HG02610 (cell line): ENCODE results near the gene SIX1.

Experiments used
- ATAC-seq: cut with Tn5 transposase; IDR thresholded peaks from one replicate; pipeline ENCODE4 v1.9.1; 2021; ENCODE audit warnings: mild to moderate bottlenecking, moderate library complexity; ENCODE audit not compliant: unreplicated experiment

SIX1 gene

DNA sequence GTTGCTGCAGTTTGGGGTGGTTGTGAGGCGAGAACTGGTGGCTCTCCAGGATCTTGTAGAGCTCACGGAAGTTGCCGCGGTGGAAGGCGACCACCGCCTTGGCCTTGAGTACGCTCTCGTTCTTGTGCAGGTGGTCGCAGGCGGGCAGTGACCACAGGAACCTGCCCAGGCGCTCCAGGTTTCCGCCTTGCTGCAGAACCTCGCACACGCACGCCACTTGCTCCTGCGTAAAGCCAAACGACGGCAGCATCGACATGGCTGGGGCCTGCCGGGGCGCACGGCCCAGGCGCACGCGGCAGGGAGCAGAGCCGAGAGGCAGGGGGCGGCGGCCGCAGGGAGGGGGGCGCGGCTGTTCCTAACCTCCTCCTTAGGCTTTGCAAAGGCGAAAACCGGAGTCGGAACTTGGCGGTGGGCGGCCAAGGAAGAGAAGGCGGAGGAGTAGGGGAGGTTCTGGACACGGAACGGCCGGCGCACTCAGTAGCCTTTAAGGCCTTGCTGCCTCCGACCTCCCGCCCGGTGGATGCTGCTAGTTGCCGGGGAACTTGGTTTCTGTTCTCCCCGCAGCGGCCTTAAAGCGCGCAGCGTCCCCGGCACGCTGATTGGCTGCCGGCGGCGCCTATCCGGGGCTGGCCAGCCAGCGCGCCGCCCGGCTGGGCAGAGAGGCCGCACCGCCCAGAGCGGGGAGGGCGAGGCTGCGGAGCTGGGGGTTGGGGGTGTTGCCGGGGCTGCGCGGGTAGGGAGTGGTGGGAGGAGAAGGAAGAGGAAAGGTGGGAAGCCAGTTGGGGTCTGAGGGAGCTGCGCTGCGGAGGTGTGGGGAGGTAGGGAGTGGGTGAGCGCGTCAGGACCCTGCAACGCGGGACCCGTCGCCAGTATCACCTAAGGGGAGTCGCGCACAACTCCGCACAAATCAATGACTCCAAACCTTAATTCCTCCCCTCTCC is at the start of gene SIX1:
SIX1 (minus strand) TSS at position 544 of the 941 bp plus-strand sequence; CDS start at position 256, 288 bp downstream.
- peak; percentile 62 for ATAC-seq

DNA sequence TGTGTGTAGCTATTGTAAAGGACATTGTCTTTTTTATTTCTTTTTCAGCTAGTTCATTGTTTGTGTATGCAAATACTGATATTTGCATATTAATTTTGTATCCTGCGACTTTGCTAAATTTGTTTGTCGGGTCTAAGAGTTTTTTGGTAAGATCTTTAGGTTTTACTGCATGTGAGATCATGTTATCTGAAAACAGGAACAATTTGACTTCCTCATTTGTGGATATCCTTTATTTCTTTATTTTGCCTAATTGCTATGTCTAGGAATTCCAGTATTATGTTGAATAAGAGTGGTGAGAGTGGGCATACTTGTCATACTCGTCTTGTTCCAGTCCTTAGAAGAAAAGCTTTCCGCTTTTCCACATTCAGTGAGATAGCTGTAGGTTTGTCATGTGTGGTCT is 46.0 kb upstream of the SIX1 start:
- no peak for ATAC-seq

DNA sequence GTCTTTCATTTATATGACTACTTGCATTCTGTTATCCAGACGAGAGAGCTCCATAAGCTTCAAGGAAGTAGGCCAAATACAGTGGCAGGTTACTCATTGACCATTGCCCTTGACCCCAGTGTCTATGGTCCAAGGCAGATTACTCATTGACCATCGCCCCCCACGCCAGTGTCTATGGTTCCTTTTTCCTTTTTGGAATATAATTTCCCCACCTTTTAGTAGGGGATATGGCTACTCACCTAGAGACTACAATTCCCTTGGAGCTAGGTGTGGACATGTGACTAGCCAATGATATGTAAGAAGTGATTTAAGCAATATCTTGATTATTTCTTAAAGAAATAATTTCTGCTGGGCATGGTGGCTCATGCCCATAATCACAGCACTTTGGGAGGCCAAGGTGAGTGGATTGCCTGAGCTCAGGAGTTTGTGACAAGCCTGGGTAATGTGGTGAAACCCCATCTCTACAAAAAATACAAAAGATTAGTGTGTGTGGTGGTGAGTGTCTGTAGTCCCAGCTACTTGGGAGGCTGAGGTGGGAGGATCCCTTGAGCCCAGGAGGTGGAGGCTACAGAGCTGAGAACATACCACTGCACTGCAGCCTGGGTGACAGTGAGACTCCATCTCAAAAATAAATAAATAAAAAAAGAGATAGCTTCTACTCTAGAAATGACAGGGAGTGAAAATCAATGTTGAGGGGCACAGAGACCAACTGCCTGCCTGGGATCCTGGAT is 42.3 kb upstream of the SIX1 start:
- ATAC-seq, result no peak

DNA sequence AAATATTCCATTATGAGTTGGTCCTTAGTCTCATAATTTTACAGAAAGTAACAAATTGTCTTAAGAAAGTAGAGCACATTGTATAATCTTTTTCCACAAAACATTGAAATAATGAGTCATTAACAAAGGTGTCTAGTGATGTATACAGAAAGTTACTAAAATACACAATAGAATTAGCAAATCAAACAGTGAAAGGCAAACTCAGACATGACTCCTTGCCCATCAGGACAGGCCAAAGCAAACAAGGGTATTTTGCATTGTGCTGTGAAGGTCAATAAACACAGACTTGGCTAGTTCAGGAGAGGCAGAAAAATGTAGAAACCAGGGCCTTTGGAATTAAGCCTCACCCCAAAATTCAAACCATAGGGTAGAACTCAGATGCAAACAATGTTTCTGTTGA is 37.6 kb upstream of the SIX1 start:
- ATAC-seq, result no peak

DNA sequence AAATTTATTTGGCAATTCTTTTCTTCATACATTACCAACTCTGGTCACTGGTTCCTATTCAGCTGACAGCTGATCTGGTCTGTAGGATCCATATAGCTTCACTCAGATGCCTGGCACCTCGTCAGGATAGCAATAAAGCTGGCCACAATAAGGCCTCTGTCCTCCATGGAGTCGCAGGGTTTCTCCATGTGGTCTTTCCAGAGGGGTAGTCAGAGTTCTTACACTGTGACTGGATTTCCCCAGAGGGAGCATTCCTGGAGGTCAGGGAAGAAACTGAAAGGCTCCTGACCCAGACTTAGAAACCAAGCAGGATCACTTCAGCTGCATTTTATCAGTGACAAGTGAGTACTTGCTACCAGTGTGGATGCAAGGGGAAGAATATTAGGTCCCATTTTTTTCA is 34.9 kb upstream of the SIX1 start:
- ATAC-seq, result no peak

DNA sequence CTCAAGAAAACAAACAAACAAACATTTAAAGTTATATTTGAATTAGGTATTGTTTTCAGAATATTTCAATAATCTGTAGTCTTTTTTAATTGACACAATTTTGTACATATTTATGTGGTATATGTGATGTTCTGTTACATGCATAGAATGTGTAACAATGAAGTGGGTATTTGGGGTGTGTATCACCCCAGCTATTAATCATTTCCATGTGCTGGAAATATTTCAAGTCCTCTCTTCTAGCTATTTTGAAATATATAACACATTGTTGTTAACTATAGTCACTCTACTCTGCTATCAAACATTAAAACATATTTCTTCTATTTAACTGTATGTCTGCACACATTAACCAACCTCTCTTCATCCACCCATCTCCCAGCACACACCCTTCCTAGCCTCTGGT is 32.0 kb upstream of the SIX1 start:
- no peak for ATAC-seq

DNA sequence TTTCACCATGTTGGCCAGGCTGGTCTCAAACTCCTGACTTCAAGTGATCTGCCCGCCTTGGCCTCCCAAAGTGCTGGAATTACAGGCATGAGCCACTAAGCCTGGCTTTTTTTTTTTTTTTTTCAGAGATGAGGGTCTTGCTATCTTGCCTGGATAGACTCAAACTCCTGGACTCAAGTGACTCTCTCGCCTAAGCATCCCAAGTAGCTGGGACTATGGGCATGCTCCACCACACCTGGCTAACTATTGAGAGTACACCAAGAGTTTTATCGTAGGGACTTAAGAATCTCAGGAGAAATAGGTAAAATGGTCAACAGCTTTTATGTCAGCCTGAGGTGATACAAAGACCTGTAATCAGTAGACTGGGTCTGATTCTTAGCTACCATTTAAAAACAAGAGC is 31.2 kb upstream of the SIX1 start:
- ATAC-seq, result no peak

DNA sequence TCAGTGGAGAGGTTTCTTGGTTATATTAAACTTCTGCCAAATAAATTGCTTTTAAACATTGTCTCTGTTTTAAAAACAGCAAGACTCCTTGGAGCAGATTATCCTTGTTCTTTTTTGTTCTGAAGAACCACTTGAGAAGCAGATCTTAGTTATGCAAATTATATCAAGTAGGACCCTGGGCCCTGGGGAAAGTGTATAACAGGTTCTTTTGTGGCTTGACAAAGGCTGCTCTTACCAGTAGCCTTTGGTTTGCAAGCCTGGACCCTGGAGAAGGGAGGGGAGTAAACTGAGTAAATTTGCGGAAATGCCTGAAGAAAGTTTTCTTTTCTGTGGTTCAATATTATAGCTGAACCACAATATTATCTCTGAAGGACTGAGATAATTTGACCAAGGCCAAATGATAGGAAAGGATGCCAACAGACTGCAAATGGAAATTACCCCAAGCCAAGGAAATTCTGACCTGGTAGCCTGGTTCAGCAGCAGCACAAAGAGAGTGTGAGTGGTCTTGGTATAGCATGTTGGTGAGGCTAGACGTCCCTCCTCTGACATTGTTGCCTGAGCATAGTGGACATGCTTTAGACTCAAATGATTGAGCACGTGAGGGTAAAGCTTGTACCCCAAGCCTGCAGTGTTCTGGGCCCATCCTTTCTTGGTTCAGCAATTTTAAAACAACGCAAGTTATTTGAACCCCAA is 30.4 kb upstream of the SIX1 start:
- no peak for ATAC-seq

DNA sequence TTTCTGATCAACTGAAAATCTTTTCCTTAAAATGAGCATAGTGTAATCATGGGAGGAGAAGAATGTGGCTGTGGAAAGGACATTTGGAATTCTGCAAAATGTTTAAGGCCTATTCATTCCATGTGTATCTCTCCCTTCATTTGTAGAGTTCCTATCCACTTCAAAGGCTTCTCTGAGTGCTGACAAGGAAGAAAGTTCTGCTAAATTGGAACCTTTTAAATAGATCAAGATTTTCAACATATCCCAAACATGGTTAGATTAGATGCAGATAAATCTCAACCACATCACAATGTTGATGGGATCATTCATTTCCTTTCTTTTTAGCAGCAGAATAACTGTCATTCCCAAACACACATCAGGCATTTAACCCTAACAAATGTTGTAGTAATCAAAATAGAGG is 28.4 kb upstream of the SIX1 start:
- no peak for ATAC-seq

DNA sequence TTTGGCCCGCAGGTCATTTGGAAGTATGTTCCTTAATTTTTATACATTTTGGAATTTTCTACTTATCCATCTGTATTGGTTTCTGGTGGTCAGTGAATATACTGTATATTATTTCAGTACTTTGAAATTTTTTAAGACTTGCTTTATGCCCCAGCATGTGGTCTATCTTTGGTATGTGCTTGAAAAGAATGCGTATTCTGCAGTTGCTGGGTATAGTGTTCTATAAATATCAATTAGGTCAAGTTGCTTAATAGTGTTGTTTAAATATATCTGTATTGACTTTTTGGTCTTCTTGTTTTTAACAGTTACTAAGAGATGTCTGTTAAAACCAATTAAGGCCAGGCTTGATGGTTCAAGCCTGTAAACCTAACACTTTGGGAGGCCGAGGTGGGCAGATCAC is 21.7 kb upstream of the SIX1 start:
- ATAC-seq, result no peak

DNA sequence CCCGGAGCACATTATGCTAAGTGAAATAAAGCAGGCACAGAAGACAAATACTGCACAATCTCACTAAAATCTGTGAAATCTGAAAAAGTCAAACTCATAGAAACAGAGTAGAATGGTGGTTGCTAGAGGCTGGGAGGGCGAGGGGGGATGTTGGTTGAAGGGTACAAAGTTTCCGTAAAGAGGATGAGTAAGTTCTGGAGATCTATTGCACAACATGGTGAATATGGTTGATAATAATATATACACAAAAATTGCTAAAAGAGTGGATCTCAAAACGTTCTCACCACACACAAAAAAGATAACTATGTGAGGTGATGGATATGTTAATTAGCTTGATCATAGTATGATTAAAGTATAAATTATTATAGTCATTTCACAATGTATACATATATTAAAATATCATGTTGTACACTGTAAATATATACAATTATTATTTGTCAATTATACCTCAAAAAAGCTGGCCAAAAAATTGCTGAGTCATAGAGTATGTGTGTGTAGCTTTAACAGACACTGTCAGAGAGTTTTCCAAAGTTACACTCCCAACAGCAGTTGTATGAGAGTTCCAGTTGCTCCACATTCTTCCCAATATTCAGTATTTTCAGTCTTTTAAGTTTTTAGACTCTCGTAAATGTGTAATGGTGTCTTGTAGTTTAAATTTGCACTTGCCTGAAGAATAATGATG is 19.3 kb upstream of the SIX1 start:
- no peak for ATAC-seq

DNA sequence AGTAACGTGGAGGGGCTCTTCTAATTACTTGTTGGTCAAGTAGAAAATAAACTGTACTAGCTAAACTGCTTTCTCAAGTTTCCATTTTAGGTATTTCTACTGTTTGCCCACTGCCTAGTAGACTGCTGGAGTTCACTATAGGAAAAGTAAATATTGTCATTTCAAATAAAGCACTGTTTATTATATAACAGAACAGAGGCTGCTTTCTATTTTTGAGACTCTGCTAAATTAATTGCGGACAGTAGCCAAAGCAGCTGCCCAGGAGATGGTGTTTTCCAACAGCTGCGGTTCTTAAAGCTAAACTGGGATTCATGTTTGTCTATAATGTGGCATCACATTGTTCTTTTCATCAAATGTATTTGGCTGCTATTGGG is 15.9 kb upstream of the SIX1 start:
- ATAC-seq, result no peak

DNA sequence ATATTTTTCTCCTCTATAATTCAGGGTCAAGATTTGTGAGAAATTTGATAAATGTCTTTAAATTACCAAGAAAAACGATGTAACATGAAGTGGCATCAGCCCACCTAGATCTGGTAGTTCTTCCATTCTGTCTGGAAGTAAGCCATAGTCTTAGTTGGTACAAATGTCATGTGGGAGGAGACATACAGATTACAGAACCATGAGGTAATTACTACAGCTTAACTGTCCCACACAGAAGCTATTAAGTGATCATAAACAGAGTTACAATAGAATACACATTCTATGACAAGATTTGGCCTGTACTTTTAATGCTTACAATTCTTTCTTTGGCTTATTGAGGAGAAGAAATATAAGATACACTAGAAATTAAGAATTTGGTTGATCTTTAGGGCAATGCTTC is 13.7 kb upstream of the SIX1 start:
- ATAC-seq, result no peak

DNA sequence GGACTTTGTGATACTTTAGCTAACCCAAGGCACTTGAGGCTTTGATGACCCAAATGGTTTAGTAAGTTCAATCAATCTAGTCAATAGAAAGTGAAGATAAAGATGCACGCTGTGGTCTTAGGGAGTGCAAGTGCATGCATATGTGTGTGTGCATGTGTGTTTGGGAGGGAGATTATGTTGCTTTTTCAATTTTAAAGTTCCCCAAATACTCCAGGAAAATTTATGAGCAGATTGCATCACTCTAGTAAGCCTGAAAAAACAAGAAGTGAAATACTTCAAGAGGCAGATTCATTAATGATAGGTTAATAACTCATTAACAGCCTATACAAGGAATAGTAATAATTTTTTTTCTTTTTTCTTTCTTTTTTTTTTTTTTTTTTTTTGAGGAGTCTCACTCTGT is 12.4 kb upstream of the SIX1 start:
- ATAC-seq, result no peak

DNA sequence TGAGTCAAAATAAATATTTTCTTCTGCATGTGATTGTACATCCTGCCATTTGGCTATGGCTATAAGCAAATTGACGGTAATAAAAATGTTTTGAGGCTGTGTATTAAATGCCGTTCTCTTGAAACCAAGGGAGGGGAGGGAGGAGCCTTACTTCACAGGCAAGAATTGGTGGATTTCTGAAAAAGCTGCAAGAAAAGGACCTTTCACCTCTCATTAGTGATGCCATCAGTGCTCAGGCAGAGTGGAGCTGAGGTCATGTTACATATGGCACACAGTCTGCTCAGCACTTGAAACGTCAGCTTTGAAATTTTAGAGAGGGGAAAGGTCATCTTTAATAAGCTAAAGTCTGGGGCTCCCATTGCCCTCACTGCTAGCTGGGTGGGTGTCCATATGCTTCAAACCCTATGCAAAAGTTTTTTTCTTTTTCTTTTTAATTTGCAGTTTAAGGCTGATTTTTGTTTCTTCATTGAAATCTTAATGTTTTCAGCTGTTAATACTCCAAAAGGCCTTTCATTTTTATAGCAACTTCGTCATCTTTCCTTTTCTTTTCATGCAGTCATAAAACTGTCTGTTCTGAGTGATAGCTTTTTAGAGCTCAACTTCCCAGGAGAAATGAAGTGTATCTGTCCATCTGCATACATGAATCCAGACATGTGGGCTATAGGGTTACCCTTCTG is 9.8 kb upstream of the SIX1 start:
- ATAC-seq, result no peak

DNA sequence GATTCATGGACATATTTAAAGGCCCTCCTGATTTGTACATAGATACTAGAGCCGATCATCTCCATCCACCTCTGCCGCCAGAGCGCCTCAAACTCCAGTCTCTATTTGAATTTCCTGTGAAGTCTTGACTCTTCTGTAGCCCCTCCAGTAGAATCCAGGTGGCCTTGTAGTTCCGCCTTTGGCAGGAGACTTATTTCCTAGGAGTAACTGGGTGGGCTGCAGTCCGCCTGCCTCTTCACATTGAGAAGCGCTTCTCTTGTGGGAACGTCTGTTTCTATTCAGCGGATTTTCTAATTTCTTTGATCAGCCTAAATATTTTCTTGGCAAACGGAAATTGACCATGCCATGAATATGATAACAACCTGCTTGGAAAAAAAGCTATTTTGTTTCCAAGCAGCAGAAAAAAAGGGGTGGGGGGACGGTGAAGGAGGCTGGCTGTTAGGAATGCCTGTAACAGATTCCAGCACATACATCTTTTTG is 9.0 kb upstream of the SIX1 start:
- ATAC-seq, result no peak

DNA sequence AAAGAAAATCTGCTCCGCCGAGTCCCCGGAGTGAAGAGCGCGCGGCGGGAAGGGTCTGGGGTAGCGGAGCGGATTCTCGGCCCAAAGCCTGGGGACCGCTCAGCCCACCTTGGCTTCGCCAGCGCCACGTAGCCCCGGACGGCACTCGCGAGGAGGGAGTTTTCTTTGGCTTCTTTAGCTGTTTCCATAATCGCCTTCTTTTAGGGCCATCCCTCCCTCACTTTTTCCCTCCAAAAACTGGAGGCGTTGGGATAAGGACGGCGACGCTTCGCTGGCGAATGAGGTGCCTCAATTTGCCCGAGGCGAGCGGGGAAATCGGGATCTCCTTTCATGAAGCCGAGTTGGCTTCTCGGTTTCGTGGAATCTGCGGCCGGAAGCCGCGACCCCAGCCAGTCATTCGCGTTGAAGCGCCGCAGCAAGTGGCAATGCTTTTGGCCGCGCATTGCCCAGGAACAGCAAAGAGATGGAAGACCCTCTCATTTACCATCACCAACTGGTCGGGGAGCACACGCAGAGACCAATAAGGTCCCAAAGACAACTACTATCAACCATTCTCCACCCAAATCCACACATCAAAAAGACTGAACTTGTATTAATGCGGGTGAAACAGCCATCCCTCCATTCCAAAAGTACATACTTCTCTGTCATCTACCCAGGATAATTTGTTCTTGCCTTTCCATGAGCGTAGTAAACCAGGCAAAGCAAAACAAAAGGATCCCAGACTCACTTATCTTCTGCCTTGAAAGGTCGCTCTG is 8.4 kb upstream of the SIX1 start:
- no peak for ATAC-seq

DNA sequence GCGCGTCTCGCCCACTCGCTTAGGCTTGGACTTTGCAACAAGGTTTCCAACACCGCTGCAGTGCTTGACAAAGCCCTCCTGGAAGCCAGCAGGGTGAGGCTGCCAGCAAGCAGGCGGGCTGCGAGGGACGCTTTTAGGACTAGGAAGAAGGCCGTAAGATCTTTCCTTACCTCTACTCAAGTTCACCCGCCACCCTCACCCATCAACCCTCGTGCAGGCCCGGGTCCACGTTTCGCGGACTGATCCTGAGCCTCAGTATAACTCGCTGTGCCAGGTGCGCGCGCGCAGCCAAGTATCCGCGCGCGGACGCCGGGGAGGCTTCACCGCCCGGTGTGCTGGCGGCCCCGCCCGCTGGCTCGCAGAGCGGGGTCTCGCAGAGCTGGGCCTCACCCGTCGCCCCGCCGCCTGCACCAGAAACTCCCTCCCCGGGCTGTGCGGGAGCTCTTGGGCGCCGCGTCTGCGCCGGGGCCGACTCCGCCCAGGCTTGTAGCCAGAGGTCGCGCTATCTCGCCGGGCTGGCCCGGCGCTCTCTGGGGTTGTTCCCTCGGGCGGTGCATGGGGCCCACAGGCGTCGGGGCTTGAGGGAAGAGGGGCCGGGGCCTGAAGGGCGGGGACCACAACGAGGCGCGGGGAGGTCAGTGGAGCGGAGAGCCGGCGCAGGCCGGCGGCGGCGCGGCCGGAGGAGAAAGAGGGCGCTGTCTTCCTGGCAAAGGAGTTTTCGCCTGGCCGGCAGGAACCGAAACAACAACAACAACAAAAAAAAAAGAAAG is 7.6 kb upstream of the SIX1 start:
- ATAC-seq, result peak; percentile 82
